Keratinocyte (primary cell): ENCODE measurements around the gene TINCR.

Source experiments
- CTCF ChIP-seq, 3 experiments: IDR thresholded peaks in 1 of 3; conservative IDR thresholded peaks in 1 of 3; optimal IDR thresholded peaks in 1 of 3; 2 replicates in 2 of 3; 3 replicates in 1 of 3; pipeline versions ENCODE3 to v1.5.1; 2011; ENCODE audit warnings: low read length in 3 of 3, mild to moderate bottlenecking in 3 of 3, moderate library complexity in 2 of 3, control low read depth in 1 of 3, inconsistent platforms in 1 of 3; ENCODE audit not compliant: insufficient read depth in 2 of 3; ENCODE audit errors: extremely low read depth in 1 of 3
- EZH2 ChIP-seq: IDR thresholded peaks from one replicate; pipeline ENCODE4 v1.6.1; 2012; ENCODE audit warnings: inconsistent platforms, mild to moderate bottlenecking, low read length, moderate library complexity

- TF ChIP-seq CTCF (optimal IDR thresholded peaks at IDR 0.05 in 1 of 3, IDR thresholded peaks at IDR 0.05 in 1 of 3, conservative IDR thresholded peaks at IDR 0.05 in 1 of 3; ENCODE audit: extremely low read depth in 1 of 3, insufficient read depth in 2 of 3, low read length in 3 of 3) (peak in 1 of 3 experiments; percentile 29), EZH2 (no peak)
Observed at GRCh38 chr19:5564930-5565329, 2.8 kb downstream of the TINCR start.
